NCI-H774 (cell line): ENCODE data around the gene EXOSC3.
"Not testable (repeated sequence)": the region's sequence is repeated elsewhere in the genome, so short reads cannot be mapped to it uniquely, and the experiment has no call there.

ENCODE experiments used
- DNase-seq: peaks from one replicate; lab custom pipeline; 2025; lab: John Stamatoyannopoulos, UW

Gene EXOSC3

GRCh38 chr9:37784616-37785483 lies at the start of gene EXOSC3:
Gene EXOSC3, minus strand, starts transcription at chr9:37785064. Its CDS starts 20 bp downstream, at chr9:37785044.
- DNase-seq, result peak; percentile 86

- no peak for DNase-seq
These were observed 42.8 kb upstream of the EXOSC3 start for GRCh38 chr9:37827483-37828165.

- not testable (repeated sequence) for DNase-seq
These were observed 40.3 kb upstream of the EXOSC3 start for GRCh38 chr9:37825174-37825573.

- DNase-seq, result no peak
These were observed 35.3 kb upstream of the EXOSC3 start for GRCh38 chr9:37820142-37820541.

- no peak for DNase-seq
These were observed 34.0 kb upstream of the EXOSC3 start for GRCh38 chr9:37818849-37819248.

- no peak for DNase-seq
These were observed 28.0 kb upstream of the EXOSC3 start for GRCh38 chr9:37812773-37813379.

- DNase-seq, result no peak
These were observed 27.1 kb upstream of the EXOSC3 start for GRCh38 chr9:37811906-37812476.

- not testable (repeated sequence) for DNase-seq
These were observed 24.8 kb upstream of the EXOSC3 start for GRCh38 chr9:37809676-37810075.

- DNase-seq, result no peak
These were observed 21.4 kb upstream of the EXOSC3 start for GRCh38 chr9:37806271-37806670.

- DNase-seq, result no peak
These were observed 17.3 kb upstream of the EXOSC3 start for GRCh38 chr9:37801959-37802711.

- no peak for DNase-seq
These were observed 16.5 kb upstream of the EXOSC3 start for GRCh38 chr9:37801287-37801850.

GRCh38 chr9:37800631-37801286 lies 15.9 kb upstream of the EXOSC3 start, which contains the start of gene DCAF10:
Gene DCAF10, plus strand, starts transcription at chr9:37800797. Its CDS starts 70 bp downstream, at chr9:37800867.
- DNase-seq, result peak; percentile 80

- DNase-seq, result no peak
These were observed 13.8 kb upstream of the EXOSC3 start for GRCh38 chr9:37798677-37799076.

- DNase-seq, result no peak
These were observed 11.4 kb upstream of the EXOSC3 start for GRCh38 chr9:37796232-37796631.

- no peak for DNase-seq
These were observed 7.3 kb upstream of the EXOSC3 start for GRCh38 chr9:37792122-37792521.

- no peak for DNase-seq
These were observed 5.2 kb upstream of the EXOSC3 start for GRCh38 chr9:37790096-37790495.

GRCh38 chr9:37788332-37788731 lies 3.5 kb upstream of the EXOSC3 start:
- DNase-seq, result no peak

- no peak for DNase-seq
These were observed 2.2 kb upstream of the EXOSC3 start for GRCh38 chr9:37787059-37787458.

- DNase-seq, result no peak
These were observed 611 bp downstream of the EXOSC3 start for GRCh38 chr9:37784291-37784615.

- no peak for DNase-seq
These were observed 6.3 kb downstream of the EXOSC3 start for GRCh38 chr9:37778534-37778933.

- no peak for DNase-seq
These were observed 8.5 kb downstream of the EXOSC3 start for GRCh38 chr9:37776328-37776727.
